ENCODE data around the gene MAGI3.
"Not testable (repeated sequence)": the region's sequence is repeated elsewhere in the genome, so short reads cannot be mapped to it uniquely, and the experiment has no call there.

Gene MAGI3

DNA sequence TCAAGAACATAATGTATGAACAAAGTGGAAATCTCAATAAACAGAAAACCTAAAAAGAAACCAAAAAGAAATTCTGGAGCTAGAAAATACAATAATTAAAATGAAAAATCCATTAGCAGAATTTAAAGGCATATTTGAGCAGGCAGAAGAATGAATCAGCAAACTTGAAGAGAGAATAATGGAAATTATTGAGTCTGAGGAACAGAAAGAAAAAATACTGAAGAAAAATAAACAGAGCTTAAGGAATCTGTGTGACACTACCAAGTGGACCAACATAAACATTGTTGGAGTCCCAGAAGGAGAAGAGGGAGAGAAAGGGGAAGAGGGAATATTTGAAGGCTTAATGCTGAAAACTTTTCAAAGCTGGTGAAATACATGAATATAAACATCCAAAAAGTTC lies 54.5 kb downstream of the MAGI3 start:
- DNase-seq (ENCODE audit: low read depth), result no peak

- DNase-seq (ENCODE audit: low read depth), result no peak
Measured at GRCh38 chr1:113451710-113452109, 61.4 kb downstream of the MAGI3 start.

DNA sequence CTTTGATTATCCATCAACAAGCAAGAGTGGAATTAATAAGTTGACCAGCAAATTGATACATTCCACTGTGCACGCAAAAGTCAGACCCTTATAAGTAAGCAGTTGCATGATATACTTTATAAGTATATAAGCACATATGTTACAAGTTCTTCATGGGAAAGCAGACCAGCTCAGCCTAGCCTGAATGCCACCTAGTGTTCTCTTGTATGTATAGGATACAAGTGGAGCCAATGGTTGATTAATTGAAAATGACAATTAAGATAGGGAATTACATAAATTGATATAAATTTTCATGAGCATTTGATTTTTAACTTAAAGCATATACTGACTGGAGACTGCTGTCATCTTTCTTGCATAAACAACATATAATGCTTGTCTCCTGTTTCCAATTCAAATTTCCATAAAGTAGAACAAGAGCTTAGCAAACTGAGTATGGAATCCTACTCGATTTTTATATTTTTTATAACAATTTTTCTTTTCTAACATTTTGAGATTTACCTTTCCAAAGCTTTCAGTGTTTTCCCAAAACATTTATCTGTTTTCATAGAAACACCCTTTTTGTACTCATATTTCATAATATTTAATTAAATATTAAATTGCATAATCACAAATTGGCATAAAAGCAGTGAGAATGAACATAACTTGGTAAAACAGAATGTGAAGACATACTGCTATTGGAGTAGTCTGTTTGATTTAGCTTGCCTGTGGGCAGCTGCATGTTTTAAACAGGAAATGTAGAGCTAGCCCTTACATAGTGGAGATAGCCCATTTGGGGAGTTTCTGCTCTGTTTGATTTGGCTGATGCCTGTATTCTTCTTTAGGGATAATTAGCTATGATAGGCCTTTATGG lies 62.8 kb downstream of the MAGI3 start:
- no peak for DNase-seq (ENCODE audit: low read depth)

DNA sequence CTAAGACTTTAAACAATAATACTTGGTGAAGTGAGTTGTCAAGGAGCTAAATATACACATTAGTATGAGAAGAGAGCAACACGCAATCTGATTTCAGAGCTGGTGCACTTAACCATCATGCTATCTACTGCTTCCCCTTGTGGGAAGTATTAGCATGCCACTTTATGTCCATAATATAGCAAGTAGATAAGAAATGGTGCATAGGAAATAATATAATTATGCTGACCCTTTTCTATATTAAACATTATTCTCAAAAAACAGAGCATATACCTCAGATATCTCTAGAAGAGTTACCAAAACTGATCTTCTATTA lies 63.4 kb downstream of the MAGI3 start:
- DNase-seq (ENCODE audit: low read depth), result no peak

- no peak for DNase-seq (ENCODE audit: low read depth)
Measured at GRCh38 chr1:113455374-113455773, 65.1 kb downstream of the MAGI3 start.

DNA sequence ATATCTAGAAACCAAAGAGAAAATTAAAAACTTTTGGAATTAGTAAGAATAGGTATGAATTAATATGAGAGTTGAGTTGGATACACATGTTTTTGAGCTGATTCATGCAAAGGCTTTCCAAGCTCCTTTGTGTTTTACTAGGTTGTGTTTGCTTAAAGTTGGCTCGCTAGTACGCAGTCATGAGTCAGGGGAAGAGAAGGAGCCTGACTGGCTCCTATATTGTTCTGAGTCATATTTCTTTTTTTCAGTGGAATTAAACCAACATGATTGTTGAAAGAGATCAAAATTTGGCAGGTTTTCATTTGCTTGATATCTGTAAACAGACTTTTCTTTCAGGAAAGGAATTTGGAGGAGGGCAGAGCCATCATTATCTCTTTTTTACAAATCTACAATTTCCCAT lies 66.7 kb downstream of the MAGI3 start:
- DNase-seq (ENCODE audit: low read depth), result no peak

DNA sequence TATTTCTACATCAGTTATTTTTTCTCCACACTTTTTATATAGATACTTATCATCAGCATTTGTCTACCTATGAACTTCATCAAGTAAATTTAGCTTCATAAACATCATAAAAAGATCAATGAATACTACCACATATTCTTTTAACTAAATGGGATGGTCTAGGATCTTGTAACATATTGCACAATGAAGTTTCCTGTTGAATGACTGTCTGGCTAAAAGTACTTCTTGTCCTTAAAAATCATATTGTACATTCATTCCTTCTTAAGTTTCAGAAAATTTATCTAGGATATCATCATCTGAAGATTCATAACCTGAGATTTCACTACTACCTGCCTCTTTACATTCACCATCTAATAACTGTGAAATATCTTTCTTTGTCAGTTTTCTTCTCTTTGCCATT lies 69.0 kb downstream of the MAGI3 start:
- DNase-seq (ENCODE audit: low read depth), result no peak

DNA sequence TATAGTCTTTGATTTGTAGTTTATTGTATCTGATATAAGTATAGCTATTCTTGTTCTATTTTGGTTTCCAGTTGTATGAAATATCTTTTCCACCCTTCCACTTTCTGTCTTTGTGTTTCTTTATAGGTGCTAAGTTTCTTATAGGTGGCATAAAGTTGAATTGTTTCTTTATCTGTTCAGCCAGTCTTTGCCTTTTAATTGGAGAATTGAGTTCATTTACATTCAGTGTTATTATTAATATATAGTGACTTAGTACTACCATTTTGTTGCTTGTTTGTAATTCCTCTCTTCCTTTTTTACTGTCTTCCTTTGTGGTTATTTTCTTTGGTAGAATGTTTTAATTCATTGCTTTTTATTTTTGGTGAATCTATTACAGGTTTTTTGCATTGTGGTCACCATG lies 77.7 kb downstream of the MAGI3 start:
- DNase-seq (ENCODE audit: low read depth), result no peak

DNA sequence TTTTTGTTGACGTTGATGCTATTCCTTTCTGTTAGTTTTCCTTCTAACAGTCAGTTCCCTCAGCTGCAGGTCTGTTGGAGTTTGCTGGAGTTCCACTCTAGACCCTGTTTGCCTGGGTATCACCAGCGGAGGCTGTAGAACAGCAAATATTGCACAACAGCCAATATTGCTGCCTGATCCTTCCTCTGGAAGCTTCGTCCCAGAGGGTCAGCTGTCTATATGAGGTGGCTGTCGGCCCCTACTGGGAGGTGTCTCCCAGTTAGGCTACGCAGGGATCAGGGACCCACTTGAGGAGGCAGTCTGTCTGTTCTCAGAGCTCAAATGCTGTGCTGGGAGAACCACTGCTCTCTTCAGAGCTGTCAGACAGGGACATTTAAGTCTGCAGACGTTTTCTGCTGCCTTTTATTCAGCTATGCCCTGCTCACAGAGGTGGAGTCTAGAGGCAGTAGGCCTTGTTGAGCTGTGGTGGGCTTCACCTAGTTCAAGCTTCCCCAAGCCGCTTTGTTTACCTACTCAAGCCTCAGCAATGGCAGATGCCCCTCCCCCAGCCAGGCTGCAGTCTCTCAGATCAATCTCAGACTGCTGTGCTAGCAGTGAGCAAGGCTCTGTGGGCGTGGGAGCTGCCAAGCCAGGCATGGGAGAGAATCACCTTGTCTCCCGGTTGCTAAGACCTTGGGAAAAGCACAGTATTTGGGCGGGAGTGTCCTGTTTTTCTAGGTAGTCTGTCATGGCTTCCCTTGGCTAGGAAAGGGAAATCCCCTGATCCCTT lies 88.3 kb downstream of the MAGI3 start:
- not testable (repeated sequence) for DNase-seq (ENCODE audit: low read depth)

DNA sequence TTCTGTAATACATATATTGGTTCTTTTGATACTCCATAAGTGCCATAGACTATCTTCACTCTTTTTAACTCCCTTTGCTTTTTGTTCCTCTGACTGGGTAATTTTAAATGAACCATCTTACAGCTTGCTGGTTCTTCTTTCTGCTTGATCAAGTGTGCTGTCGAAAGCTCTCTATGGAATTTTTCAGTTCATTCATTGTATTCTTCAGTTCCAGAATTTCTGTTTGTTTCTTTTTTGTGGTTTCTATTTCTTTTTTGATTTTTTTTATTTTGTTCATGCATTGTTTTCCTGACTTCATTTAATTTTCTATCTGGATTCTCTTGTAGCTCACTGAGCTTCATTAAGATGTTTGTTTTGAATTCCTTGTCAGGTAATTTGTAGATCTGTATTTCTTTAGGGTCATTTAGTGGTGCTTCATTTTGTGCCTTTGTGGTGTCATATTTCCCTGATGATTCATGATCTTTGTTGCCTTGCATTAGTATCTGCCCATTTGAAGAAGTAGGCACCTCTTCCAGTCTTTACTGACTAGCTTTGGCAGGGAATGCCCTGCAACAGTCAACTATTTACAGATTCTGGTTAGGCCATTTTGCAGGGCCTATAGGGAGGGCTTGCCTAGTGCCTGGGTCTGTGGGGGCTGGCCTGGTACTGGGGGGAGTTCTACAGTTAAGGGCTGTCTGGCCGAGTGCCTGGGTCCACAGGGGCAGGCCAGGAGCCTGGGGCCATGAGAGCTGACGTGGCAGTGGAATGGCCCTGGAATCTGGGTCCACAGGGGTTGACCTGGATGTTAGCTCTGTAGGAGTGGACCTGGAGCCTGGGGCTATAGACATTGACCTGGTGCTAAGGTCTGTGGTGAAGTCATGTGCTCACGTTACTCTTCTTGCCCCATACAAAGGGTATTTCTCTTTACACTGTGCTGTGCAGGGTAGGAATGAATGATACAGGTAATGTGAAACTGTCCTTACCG lies 89.7 kb downstream of the MAGI3 start:
- no peak for DNase-seq (ENCODE audit: low read depth)

GRCh38 chr1:113485131-113485530 lies 94.8 kb downstream of the MAGI3 start:
- not testable (repeated sequence) for DNase-seq (ENCODE audit: low read depth)

GRCh38 chr1:113488576-113489177 lies 98.4 kb downstream of the MAGI3 start:
- DNase-seq (ENCODE audit: low read depth), result no peak

DNA sequence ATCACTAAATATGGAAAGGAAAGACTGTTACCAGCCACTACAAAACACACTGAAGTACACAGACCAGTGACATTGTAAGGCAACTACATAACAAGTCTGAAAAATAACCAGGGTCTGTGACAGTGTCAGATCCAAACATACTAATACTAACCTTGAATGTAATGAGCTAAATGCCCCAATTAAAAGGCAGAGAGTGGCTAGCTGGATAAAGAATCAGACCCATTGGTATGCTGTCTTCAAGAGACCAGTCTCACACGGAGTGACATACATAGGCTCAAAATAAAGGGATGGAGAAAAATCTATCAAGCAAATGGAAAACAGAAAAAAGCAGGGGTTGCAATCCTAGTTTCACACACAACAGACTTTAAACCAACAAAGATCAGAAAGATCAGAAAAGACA lies 100.1 kb downstream of the MAGI3 start:
- DNase-seq (ENCODE audit: low read depth), result no peak

DNA sequence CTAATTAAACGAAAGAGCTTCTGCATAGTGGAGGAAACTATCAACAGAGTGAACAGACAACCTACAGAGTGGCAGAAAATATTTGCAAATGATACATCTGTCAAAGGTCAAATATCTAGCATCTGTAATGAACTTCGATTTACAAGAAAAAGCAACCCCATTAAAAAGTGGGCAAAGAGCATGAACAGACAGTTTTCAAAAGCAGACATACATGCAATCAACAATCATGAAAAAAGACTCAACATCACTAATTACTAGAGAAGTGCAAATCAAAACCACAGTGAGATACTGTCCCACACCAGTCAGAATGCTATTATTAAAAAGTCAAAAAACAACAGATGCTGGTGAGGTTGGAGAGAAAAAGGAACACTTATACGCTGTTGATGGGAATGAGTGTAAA lies 103.2 kb downstream of the MAGI3 start:
- DNase-seq (ENCODE audit: low read depth), result no peak

- DNase-seq (ENCODE audit: low read depth), result no peak
Measured at GRCh38 chr1:113505357-113505756, 115.0 kb downstream of the MAGI3 start.

GRCh38 chr1:113507552-113508214 lies 117.4 kb downstream of the MAGI3 start:
- no peak for DNase-seq (ENCODE audit: low read depth)

GRCh38 chr1:113508364-113509164 lies 118.2 kb downstream of the MAGI3 start:
- no peak for DNase-seq (ENCODE audit: low read depth)

GRCh38 chr1:113509766-113510165 lies 119.5 kb downstream of the MAGI3 start:
- DNase-seq (ENCODE audit: low read depth), result not testable (repeated sequence)

- no peak for DNase-seq (ENCODE audit: low read depth)
Measured at GRCh38 chr1:113511269-113511668, 121.0 kb downstream of the MAGI3 start.

- DNase-seq (ENCODE audit: low read depth), result no peak
Measured at GRCh38 chr1:113515498-113515897, 125.2 kb downstream of the MAGI3 start.

- DNase-seq (ENCODE audit: low read depth), result no peak
Measured at GRCh38 chr1:113517346-113517745, 127.0 kb downstream of the MAGI3 start.

Data from activated T-cell treated with anti-CD3 and anti-CD28 coated beads for 24 hours (primary cell).